ENCODE results near the gene MSRB1. TPM values are rescaled to one million over a fixed set of nuclear protein-coding genes. Genes with fewer than 3 reads are reported as not detected.
"Not testable (repeated sequence)": the region's sequence is repeated elsewhere in the genome, so short reads cannot be mapped to it uniquely, and the experiment has no call there.

Gene MSRB1
- polyA plus RNA-seq, 1 donor from 2014 or later = 6.0 TPM

DNA sequence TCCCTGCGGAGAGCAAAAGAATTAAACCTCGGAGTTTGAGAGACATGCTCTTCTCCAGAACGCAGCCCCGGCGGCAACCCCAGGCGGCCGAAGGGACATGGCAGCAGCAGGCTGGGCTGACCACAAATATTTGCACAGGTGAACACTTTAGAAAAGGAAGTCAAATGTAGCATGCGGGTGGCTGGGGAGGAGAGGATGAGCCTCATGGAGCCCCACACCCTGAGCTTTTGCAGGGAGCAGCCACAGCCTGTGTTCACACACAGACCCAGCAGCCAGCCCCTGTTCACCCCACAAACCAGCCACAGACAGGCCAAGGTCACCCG, 42.6 kb downstream of the MSRB1 start:
- Histone ChIP-seq H3K9ac (ENCODE audit: low read length) (no peak overlapping the region), H3K4me3 (ENCODE audit: low read length) (no peak overlapping the region), H3K27me3 (ENCODE audit: insufficient read depth, low read depth, low read length) (no peaks in the 10 kb centered on the region), H3K27ac (ENCODE audit: low read length) (no peak overlapping the region), H3K36me3 (ENCODE audit: insufficient read depth, low read length) (no peaks in the 10 kb centered on the region), H3K9me3 (ENCODE audit: low read length) (no peaks in the 10 kb centered on the region), H3K79me2 (replicated peaks; ENCODE audit: insufficient read depth, low read length) (no peaks in the 10 kb centered on the region), H3K9me2 (ENCODE audit: insufficient read depth, low read length) (no peaks in the 10 kb centered on the region), H4K20me1 (ENCODE audit: insufficient read depth) (no peaks in the 10 kb centered on the region), H3K4me2 (ENCODE audit: low read length) (no peak overlapping the region), H3F3A (ENCODE audit: insufficient read depth, low read length, poor library complexity, severe bottlenecking) (no peaks in the 10 kb centered on the region), H2AFZ (ENCODE audit: low read depth, low read length) (no peak overlapping the region)
- TF ChIP-seq SMC3 (conservative IDR thresholded peaks at IDR 0.05; ENCODE audit: poor library complexity) (no peak), EP300 (conservative IDR thresholded peaks at IDR 0.05; ENCODE audit: poor library complexity, severe bottlenecking) (no peak), REST (IDR thresholded peaks at IDR 0.05; ENCODE audit: borderline replicate concordance) (no peak), MXI1 (conservative IDR thresholded peaks at IDR 0.05; ENCODE audit: poor library complexity, severe bottlenecking) (no peak), TAF1 (IDR thresholded peaks at IDR 0.05; ENCODE audit: low read depth) (no peak), POLR2AphosphoS5 (IDR thresholded peaks at IDR 0.05) (no peak), RAD21 (conservative IDR thresholded peaks at IDR 0.05) (no peak), EZH2 (IDR thresholded peaks at IDR 0.05; ENCODE audit: borderline replicate concordance, insufficient read depth, low read length, poor library complexity, severe bottlenecking) (no peak), CTCF (IDR thresholded peaks at IDR 0.05; ENCODE audit: poor library complexity, severe bottlenecking) (no peak)

DNA sequence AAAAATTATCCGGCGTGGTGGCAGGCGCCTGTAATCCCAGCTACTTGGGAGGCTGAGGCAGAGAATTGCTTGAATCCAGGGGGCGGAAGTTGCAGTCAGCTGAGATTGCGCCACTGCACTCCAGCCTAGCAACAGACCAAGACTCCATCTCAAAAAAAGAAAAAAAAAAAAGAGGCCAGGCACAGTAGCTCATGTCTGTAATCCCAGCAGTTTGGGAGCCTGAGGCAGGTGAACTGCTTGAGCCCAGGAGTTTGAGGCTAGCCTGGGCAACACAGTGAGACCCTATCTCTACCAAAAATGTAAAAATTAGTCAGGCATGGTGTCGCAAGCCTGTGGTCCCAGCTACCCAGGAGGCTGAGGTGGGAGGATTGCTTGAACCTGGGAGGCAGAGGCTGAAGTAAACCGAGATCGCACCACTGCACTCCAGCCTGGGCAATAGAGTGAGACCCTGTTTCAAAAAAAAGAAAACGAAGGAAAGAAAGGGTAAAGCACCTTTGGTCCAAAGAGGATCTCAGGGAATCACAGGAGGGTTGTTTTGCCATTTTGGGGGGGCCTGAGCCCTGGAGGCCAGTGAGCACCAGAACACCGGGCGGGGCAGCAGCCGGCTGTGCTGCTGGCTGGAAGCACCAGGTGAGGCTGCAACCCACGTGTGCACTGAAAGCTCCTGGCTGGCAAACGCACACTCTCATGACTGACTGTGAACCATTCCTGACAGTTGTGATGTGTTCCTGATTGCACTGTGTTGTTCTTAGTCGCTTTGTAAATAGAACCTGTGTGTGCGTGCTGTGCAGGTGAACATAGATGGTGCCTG, 43.2 kb downstream of the MSRB1 start:
- no peaks in the 10 kb centered on the region for H4K20me1 ChIP-seq (ENCODE audit: insufficient read depth)
- no peaks in the 10 kb centered on the region for H3K9me2 ChIP-seq (ENCODE audit: insufficient read depth, low read length)
- H3K9me3 ChIP-seq (ENCODE audit: low read length) = no peaks in the 10 kb centered on the region
- no peak overlapping the region for H3K4me2 ChIP-seq (ENCODE audit: low read length)
- H3K79me2 ChIP-seq (replicated peaks; ENCODE audit: insufficient read depth, low read length) = no peaks in the 10 kb centered on the region
- H3K4me3 ChIP-seq (ENCODE audit: low read length) = no peak overlapping the region
- TF ChIP-seq CTCF (IDR thresholded peaks at IDR 0.05; ENCODE audit: poor library complexity, severe bottlenecking) (no peak), EP300 (conservative IDR thresholded peaks at IDR 0.05; ENCODE audit: poor library complexity, severe bottlenecking) (no peak), TAF1 (IDR thresholded peaks at IDR 0.05; ENCODE audit: low read depth) (no peak), MXI1 (conservative IDR thresholded peaks at IDR 0.05; ENCODE audit: poor library complexity, severe bottlenecking) (no peak), POLR2AphosphoS5 (IDR thresholded peaks at IDR 0.05) (no peak), EZH2 (IDR thresholded peaks at IDR 0.05; ENCODE audit: borderline replicate concordance, insufficient read depth, low read length, poor library complexity, severe bottlenecking) (no peak), RAD21 (conservative IDR thresholded peaks at IDR 0.05) (no peak), SMC3 (conservative IDR thresholded peaks at IDR 0.05; ENCODE audit: poor library complexity) (no peak), REST (IDR thresholded peaks at IDR 0.05; ENCODE audit: borderline replicate concordance) (no peak)
- H3K27me3 ChIP-seq (ENCODE audit: insufficient read depth, low read depth, low read length) = no peaks in the 10 kb centered on the region
- H3K27ac ChIP-seq (ENCODE audit: low read length) = no peak overlapping the region
- no peak overlapping the region for H3K9ac ChIP-seq (ENCODE audit: low read length)
- no peaks in the 10 kb centered on the region for H3F3A ChIP-seq (ENCODE audit: insufficient read depth, low read length, poor library complexity, severe bottlenecking)
- H3K36me3 ChIP-seq (ENCODE audit: insufficient read depth, low read length) = no peaks in the 10 kb centered on the region
- H2AFZ ChIP-seq (ENCODE audit: low read depth, low read length) = no peak overlapping the region

DNA sequence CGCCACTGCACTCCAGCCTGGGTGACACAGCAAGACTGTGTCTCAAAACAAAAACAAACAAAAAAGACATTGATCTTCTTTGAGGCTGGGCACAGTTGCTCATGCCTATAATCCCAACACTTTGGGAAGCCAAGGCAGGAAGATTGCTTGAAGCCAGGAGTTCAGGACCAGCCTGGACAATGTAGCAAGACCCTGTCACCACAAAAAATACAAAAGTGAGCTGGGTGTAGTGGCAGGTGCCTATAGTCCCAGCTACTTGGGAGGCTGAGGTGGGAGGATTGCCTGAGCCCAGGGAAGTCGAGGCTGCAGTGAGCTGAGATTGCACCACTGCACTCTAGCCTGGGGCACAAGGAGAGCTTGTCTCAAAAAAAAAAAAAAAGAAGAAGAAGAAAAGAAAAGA, 45.3 kb downstream of the MSRB1 start:
- not testable (repeated sequence) for H3K4me3 ChIP-seq (ENCODE audit: low read length); H3K79me2 ChIP-seq (replicated peaks; ENCODE audit: insufficient read depth, low read length); H3K9ac ChIP-seq (ENCODE audit: low read length); H3F3A ChIP-seq (ENCODE audit: insufficient read depth, low read length, poor library complexity, severe bottlenecking); H3K27ac ChIP-seq (ENCODE audit: low read length); H2AFZ ChIP-seq (ENCODE audit: low read depth, low read length); H4K20me1 ChIP-seq (ENCODE audit: insufficient read depth); H3K4me2 ChIP-seq (ENCODE audit: low read length); H3K9me2 ChIP-seq (ENCODE audit: insufficient read depth, low read length); H3K27me3 ChIP-seq (ENCODE audit: insufficient read depth, low read depth, low read length); H3K36me3 ChIP-seq (ENCODE audit: insufficient read depth, low read length); H3K9me3 ChIP-seq (ENCODE audit: low read length)

Data from neural cell (in vitro differentiated cells).